Adrenal gland (tissue), 5 donors: ENCODE results near the gene SP140L.

Experiments
- POLR2A ChIP-seq, 2 donors: fragments of 450-650 bp; IDR thresholded peaks; one replicate each; pipeline ENCODE4 v1.6.1; 2017; ENCODE audit warnings: antibody characterized with exemption in 2 of 2, mild to moderate bottlenecking in 2 of 2, moderate library complexity in 1 of 2
- TF ChIP-seq, protein P1 (sequence below), 6 experiments: fragments of 450-650 bp in 4 of 6; fragments of 200-600 bp in 2 of 6; sonication (generic) in 1 of 6; IDR thresholded peaks; 1 replicate in 5 of 6; 2 replicates in 1 of 6; pipeline versions ENCODE4 v1.5.1 to v1.8.0; 2016 to 2021; ENCODE audit warnings: antibody characterized with exemption in 6 of 6, mild to moderate bottlenecking in 2 of 6, moderate library complexity in 1 of 6
- donor health status: DM: no; HTN: no; CAD: no.

DNA sequence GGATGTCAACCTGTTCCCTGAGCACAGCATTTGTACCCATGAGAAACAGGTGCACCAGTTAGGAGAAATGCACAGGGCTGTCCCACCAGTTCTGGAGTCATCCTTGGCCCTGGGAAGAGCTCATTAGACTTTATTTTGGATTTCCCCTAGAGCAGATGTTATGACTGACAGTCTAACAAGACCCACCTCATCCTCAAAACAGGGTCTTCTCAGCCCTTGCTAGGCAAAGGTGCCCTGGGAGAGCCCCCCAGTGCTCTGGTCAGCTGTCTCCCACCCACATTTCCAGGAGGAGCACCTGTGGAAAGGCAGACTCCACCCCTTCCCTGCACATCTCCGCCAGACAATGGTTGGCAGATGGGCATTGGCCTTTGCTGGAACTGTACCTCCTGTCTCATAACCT, 83.3 kb downstream of the SP140L start:
- TF ChIP-seq, protein P1, sequence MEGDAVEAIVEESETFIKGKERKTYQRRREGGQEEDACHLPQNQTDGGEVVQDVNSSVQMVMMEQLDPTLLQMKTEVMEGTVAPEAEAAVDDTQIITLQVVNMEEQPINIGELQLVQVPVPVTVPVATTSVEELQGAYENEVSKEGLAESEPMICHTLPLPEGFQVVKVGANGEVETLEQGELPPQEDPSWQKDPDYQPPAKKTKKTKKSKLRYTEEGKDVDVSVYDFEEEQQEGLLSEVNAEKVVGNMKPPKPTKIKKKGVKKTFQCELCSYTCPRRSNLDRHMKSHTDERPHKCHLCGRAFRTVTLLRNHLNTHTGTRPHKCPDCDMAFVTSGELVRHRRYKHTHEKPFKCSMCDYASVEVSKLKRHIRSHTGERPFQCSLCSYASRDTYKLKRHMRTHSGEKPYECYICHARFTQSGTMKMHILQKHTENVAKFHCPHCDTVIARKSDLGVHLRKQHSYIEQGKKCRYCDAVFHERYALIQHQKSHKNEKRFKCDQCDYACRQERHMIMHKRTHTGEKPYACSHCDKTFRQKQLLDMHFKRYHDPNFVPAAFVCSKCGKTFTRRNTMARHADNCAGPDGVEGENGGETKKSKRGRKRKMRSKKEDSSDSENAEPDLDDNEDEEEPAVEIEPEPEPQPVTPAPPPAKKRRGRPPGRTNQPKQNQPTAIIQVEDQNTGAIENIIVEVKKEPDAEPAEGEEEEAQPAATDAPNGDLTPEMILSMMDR (IDR thresholded peaks at IDR 0.05) = no peak
- no peak for TF ChIP-seq POLR2A (IDR thresholded peaks at IDR 0.05)
